GM23338 (cell line): ENCODE data around the gene SLC25A30. TPM values are rescaled to one million over a fixed set of nuclear protein-coding genes. Genes with fewer than 3 reads are reported as not detected.
A peak's percentile ranks its signal among the peaks of the same experiment; 100 is the strongest.

Experiments used
- ATAC-seq: fragments of 200-7000 bp; cut with Tn5 transposase; 3 replicates; pipeline ENCODE4 v1.9.1; 2020
- DNase-seq: peaks from one replicate; pipeline ENCODE4 v3.0.0-alpha.2; 2015; ENCODE audit warnings: low spot score
- H2AFZ ChIP-seq: fragments of 200-600 bp; sonication (generic); 2 replicates; pipeline ENCODE4 v1.8.0; 2016; ENCODE audit warnings: antibody characterized with exemption, mild to moderate bottlenecking, moderate library complexity
- H3F3A ChIP-seq: fragments of 200-600 bp; sonication (generic); replicated peaks from 2 replicates; pipeline ENCODE4 v1.8.0; 2017; ENCODE audit warnings: antibody characterized with exemption, mixed run types, low read depth
- H3K27ac ChIP-seq: fragments of 200-600 bp; sonication (generic); 2 replicates; pipeline ENCODE4 v1.6.1; 2016; ENCODE audit warnings: low read depth
- H3K27me3 ChIP-seq: fragments of 200-600 bp; sonication (generic); 2 replicates; pipeline ENCODE4 v1.8.0; 2016; ENCODE audit warnings: mild to moderate bottlenecking, mixed run types, moderate library complexity; ENCODE audit not compliant: insufficient read depth
- H3K36me3 ChIP-seq: fragments of 200-600 bp; sonication (generic); 2 replicates; pipeline ENCODE4 v1.8.0; 2016; ENCODE audit warnings: mild to moderate bottlenecking; ENCODE audit not compliant: insufficient read depth
- H3K4me1 ChIP-seq: fragments of 200-600 bp; sonication (generic); 2 replicates; pipeline ENCODE4 v1.8.0; 2016; ENCODE audit warnings: mild to moderate bottlenecking, moderate library complexity; ENCODE audit not compliant: insufficient read depth
- H3K4me2 ChIP-seq: fragments of 200-600 bp; sonication (generic); 2 replicates; pipeline ENCODE4 v1.7.1; 2017; ENCODE audit warnings: mixed run types
- H3K4me3 ChIP-seq: fragments of 200-600 bp; sonication (generic); 2 replicates; pipeline ENCODE4 v1.6.1; 2016; ENCODE audit warnings: mixed run types
- H3K79me2 ChIP-seq: fragments of 200-600 bp; sonication (generic); replicated peaks from 2 replicates; pipeline ENCODE4 v1.8.0; 2017; ENCODE audit warnings: mild to moderate bottlenecking; ENCODE audit not compliant: insufficient read depth
- H3K9me2 ChIP-seq: fragments of 200-600 bp; sonication (generic); 2 replicates; pipeline ENCODE4 v1.8.0; 2017; ENCODE audit not compliant: insufficient read depth
- H4K20me1 ChIP-seq: fragments of 200-600 bp; sonication (generic); replicated peaks from 2 replicates; pipeline ENCODE4 v1.8.0; 2017; ENCODE audit warnings: mild to moderate bottlenecking; ENCODE audit not compliant: insufficient read depth
- H3K27ac Mint-ChIP-seq: 2 replicates; pipeline ENCODE4 v1.8.0; 2020; ENCODE audit warnings: inconsistent platforms, mild to moderate bottlenecking, moderate library complexity, mixed read lengths
- H3K27me3 Mint-ChIP-seq: 3 replicates; pipeline ENCODE4 v1.8.0; 2022; ENCODE audit warnings: low read depth, mild to moderate bottlenecking, moderate library complexity, mixed read lengths, inconsistent platforms; ENCODE audit not compliant: insufficient read depth, poor library complexity
- H3K36me3 Mint-ChIP-seq: 3 replicates; pipeline ENCODE4 v1.8.0; 2021; ENCODE audit warnings: low read depth, mild to moderate bottlenecking, inconsistent platforms, moderate library complexity, mixed read lengths
- H3K4me1 Mint-ChIP-seq: 3 replicates; pipeline ENCODE4 v1.8.0; 2020; ENCODE audit warnings: mild to moderate bottlenecking, inconsistent platforms, mixed read lengths
- H3K4me3 Mint-ChIP-seq: 3 replicates; pipeline ENCODE4 v1.8.0; 2021; ENCODE audit warnings: moderate library complexity, mild to moderate bottlenecking, inconsistent platforms, mixed read lengths
- H3K9me3 Mint-ChIP-seq: 3 replicates; pipeline ENCODE4 v1.8.0; 2020; ENCODE audit warnings: moderate library complexity, mild to moderate bottlenecking, inconsistent platforms, mixed read lengths
- CREB1 ChIP-seq: fragments of 250-450 bp; sonication (Bioruptor Pico); IDR thresholded peaks from 2 replicates; pipeline ENCODE4 v1.5.0; 2020; ENCODE audit warnings: low read depth, mild to moderate bottlenecking, moderate library complexity
- EZH2 ChIP-seq: fragments of 200-600 bp; sonication (generic); IDR thresholded peaks from one replicate; pipeline ENCODE4 v1.8.0; 2017; ENCODE audit warnings: antibody characterized with exemption, mild to moderate bottlenecking, low read depth; ENCODE audit not compliant: unreplicated experiment
- EZH2phosphoT487 ChIP-seq: fragments of 200-600 bp; sonication (generic); IDR thresholded peaks from one replicate; pipeline ENCODE4 v1.8.1; 2018; ENCODE audit warnings: antibody characterized with exemption; ENCODE audit not compliant: unreplicated experiment
- JUNB ChIP-seq: IDR thresholded peaks from one replicate; pipeline ENCODE4 v1.6.1; 2016; ENCODE audit warnings: antibody characterized with exemption; ENCODE audit not compliant: unreplicated experiment
- NANOG ChIP-seq: IDR thresholded peaks from 2 replicates; pipeline ENCODE4 v1.6.1; 2016; ENCODE audit warnings: antibody characterized with exemption, borderline replicate concordance
- POLR2AphosphoS5 ChIP-seq: IDR thresholded peaks from 2 replicates; pipeline ENCODE4 v1.6.1; 2016; ENCODE audit warnings: antibody characterized with exemption, low read depth
- STAT1 ChIP-seq: IDR thresholded peaks from one replicate; pipeline ENCODE4 v1.6.1; 2016; ENCODE audit warnings: antibody characterized with exemption; ENCODE audit not compliant: unreplicated experiment
- ZNF114 ChIP-seq: fragments of 250-450 bp; sonication (Bioruptor Pico); IDR thresholded peaks from 2 replicates; pipeline ENCODE4 v1.5.0; 2020; ENCODE audit warnings: mild to moderate bottlenecking, moderate library complexity
- ZNF331 ChIP-seq: fragments of 250-450 bp; sonication (Bioruptor Pico); IDR thresholded peaks from 2 replicates; pipeline ENCODE4 v1.5.0; 2020; ENCODE audit warnings: low read depth, mild to moderate bottlenecking, moderate library complexity
- polyA plus RNA-seq: library from polyadenylated mRNA; unstranded; fragments of >200 nt; fragmentation: Nextera tagmentation; extraction: Ambion mirVana; gene quantifications from 2 replicates; pipeline ENCODE4 v1.2.1, GENCODE V29; 2016
- total RNA-seq: library from RNA; depleted of rRNA; stranded (reverse); fragments of >200 nt; shearing (Covaris generic); gene quantifications from 2 replicates; pipeline ENCODE4 v1.2.3, GENCODE V29; 2014
- TF ChIP-seq, protein P1 (sequence below): IDR thresholded peaks from 2 replicates; pipeline ENCODE4 v1.6.1; 2016; ENCODE audit warnings: antibody characterized with exemption
- TF ChIP-seq, protein P2 (sequence below): fragments of 250-450 bp; sonication (Bioruptor Pico); IDR thresholded peaks from 2 replicates; pipeline ENCODE4 v1.5.0; 2020; ENCODE audit warnings: mild to moderate bottlenecking, moderate library complexity
- TF ChIP-seq, protein P3 (sequence below): IDR thresholded peaks from one replicate; pipeline ENCODE4 v1.6.1; 2018; ENCODE audit warnings: antibody characterized with exemption; ENCODE audit not compliant: unreplicated experiment
- TF ChIP-seq, protein P4 (sequence below), 2 experiments: fragments of 200-600 bp in 1 of 2; sonication (generic) in 1 of 2; conservative IDR thresholded peaks; 2 replicates each; pipeline versions ENCODE4 v1.5.1 to v1.6.1; 2016 to 2017; ENCODE audit warnings: antibody characterized with exemption in 2 of 2, low read depth in 2 of 2, mild to moderate bottlenecking in 2 of 2, moderate library complexity in 1 of 2

SLC25A30 gene
- total and polyA plus RNA-seq, 2 experiments from 2014 or later, result 2.0 to 7.5 TPM

DNA sequence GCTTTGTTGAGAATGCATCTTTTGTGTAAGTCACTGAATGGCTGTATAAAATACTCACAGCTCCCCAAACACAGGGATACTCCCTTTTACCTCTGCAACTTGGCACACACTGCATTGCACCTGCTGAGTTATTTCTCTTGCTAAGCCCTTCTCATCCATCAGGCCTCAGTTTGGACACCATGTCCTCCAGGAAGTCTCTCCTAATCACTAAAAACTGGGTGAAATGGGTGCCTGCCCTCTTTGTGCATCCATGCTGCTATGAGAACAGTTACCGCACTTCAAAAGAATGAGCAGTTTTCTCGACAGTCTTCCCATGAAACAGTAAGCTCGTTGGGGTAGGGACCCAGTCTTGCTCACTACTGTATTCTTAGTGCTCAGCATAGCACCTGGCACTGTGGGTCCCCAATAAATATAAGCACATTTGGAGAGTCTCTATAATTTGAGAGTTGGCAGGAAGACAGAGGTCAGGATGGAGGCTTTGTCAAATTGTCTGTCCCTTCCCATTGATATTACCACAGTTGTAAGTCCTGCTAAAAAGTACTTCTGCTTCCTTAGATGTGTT, 4.6 kb upstream of the SLC25A30 start:
- 0 out of 2 replicates have a peak, but pooled peaks cover 4% of the 10 kb centered on the region for H3K4me1 ChIP-seq
- H3K9me2 ChIP-seq, result no peaks in the 10 kb centered on the region
- Mint-ChIP-seq H3K4me3 (no peak overlapping the region), H3K36me3 (no peaks in the 10 kb centered on the region), H3K27ac (no peak overlapping the region), H3K27me3 (peaks cover 7% of the 10 kb centered on the region), H3K4me1 (peaks cover 2% of the 10 kb centered on the region; the same call in 1 of the 3 replicates), H3K9me3 (no peaks in the 10 kb centered on the region)
- H2AFZ ChIP-seq, result 0 out of 2 replicates have a peak overlapping the region, but pooled peaks have one; percentile 34
- H3K4me2 ChIP-seq, result no peak overlapping the region
- no peaks in the 10 kb centered on the region for H4K20me1 ChIP-seq
- H3K79me2 ChIP-seq, result no peaks in the 10 kb centered on the region
- no peaks in the 10 kb centered on the region for H3K27me3 ChIP-seq
- DNase-seq (peak; percentile 24), ATAC-seq (no peak)
- H3F3A ChIP-seq, result peaks cover 24% of the 10 kb centered on the region; the same call in 1 of the 2 replicates
- H3K36me3 ChIP-seq, result no peaks in the 10 kb centered on the region
- no peak overlapping the region for H3K4me3 ChIP-seq
- 0 out of 2 replicates have a peak overlapping the region, but pooled peaks have one; percentile 11 for H3K27ac ChIP-seq
- TF ChIP-seq CREB1 (CRISPR knock-in tag), result no peak
- TF ChIP-seq POLR2AphosphoS5, result no peak
- no peak for TF ChIP-seq EZH2phosphoT487
- TF ChIP-seq JUNB, result no peak
- no peak for TF ChIP-seq NANOG
- TF ChIP-seq, protein P1, sequence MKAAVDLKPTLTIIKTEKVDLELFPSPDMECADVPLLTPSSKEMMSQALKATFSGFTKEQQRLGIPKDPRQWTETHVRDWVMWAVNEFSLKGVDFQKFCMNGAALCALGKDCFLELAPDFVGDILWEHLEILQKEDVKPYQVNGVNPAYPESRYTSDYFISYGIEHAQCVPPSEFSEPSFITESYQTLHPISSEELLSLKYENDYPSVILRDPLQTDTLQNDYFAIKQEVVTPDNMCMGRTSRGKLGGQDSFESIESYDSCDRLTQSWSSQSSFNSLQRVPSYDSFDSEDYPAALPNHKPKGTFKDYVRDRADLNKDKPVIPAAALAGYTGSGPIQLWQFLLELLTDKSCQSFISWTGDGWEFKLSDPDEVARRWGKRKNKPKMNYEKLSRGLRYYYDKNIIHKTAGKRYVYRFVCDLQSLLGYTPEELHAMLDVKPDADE, result no peak
- TF ChIP-seq STAT1, result no peak
- TF ChIP-seq, protein P2, sequence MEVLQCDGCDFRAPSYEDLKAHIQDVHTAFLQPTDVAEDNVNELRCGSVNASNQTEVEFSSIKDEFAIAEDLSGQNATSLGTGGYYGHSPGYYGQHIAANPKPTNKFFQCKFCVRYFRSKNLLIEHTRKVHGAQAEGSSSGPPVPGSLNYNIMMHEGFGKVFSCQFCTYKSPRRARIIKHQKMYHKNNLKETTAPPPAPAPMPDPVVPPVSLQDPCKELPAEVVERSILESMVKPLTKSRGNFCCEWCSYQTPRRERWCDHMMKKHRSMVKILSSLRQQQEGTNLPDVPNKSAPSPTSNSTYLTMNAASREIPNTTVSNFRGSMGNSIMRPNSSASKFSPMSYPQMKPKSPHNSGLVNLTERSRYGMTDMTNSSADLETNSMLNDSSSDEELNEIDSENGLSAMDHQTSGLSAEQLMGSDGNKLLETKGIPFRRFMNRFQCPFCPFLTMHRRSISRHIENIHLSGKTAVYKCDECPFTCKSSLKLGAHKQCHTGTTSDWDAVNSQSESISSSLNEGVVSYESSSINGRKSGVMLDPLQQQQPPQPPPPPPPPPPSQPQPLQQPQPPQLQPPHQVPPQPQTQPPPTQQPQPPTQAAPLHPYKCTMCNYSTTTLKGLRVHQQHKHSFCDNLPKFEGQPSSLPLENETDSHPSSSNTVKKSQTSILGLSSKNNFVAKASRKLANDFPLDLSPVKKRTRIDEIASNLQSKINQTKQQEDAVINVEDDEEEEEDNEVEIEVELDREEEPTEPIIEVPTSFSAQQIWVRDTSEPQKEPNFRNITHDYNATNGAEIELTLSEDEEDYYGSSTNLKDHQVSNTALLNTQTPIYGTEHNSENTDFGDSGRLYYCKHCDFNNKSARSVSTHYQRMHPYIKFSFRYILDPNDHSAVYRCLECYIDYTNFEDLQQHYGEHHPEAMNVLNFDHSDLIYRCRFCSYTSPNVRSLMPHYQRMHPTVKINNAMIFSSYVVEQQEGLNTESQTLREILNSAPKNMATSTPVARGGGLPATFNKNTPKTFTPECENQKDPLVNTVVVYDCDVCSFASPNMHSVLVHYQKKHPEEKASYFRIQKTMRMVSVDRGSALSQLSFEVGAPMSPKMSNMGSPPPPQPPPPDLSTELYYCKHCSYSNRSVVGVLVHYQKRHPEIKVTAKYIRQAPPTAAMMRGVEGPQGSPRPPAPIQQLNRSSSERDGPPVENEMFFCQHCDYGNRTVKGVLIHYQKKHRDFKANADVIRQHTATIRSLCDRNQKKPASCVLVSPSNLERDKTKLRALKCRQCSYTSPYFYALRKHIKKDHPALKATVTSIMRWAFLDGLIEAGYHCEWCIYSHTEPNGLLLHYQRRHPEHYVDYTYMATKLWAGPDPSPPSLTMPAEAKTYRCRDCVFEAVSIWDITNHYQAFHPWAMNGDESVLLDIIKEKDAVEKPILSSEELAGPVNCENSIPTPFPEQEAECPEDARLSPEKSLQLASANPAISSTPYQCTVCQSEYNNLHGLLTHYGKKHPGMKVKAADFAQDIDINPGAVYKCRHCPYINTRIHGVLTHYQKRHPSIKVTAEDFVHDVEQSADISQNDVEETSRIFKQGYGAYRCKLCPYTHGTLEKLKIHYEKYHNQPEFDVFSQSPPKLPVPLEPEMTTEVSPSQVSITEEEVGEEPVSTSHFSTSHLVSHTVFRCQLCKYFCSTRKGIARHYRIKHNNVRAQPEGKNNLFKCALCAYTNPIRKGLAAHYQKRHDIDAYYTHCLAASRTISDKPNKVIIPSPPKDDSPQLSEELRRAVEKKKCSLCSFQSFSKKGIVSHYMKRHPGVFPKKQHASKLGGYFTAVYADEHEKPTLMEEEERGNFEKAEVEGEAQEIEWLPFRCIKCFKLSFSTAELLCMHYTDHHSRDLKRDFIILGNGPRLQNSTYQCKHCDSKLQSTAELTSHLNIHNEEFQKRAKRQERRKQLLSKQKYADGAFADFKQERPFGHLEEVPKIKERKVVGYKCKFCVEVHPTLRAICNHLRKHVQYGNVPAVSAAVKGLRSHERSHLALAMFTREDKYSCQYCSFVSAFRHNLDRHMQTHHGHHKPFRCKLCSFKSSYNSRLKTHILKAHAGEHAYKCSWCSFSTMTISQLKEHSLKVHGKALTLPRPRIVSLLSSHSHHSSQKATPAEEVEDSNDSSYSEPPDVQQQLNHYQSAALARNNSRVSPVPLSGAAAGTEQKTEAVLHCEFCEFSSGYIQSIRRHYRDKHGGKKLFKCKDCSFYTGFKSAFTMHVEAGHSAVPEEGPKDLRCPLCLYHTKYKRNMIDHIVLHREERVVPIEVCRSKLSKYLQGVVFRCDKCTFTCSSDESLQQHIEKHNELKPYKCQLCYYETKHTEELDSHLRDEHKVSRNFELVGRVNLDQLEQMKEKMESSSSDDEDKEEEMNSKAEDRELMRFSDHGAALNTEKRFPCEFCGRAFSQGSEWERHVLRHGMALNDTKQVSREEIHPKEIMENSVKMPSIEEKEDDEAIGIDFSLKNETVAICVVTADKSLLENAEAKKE (CRISPR knock-in tag), result no peak
- no peak for TF ChIP-seq ZNF114 (CRISPR knock-in tag)
- TF ChIP-seq EZH2, result no peak
- TF ChIP-seq, protein P3, sequence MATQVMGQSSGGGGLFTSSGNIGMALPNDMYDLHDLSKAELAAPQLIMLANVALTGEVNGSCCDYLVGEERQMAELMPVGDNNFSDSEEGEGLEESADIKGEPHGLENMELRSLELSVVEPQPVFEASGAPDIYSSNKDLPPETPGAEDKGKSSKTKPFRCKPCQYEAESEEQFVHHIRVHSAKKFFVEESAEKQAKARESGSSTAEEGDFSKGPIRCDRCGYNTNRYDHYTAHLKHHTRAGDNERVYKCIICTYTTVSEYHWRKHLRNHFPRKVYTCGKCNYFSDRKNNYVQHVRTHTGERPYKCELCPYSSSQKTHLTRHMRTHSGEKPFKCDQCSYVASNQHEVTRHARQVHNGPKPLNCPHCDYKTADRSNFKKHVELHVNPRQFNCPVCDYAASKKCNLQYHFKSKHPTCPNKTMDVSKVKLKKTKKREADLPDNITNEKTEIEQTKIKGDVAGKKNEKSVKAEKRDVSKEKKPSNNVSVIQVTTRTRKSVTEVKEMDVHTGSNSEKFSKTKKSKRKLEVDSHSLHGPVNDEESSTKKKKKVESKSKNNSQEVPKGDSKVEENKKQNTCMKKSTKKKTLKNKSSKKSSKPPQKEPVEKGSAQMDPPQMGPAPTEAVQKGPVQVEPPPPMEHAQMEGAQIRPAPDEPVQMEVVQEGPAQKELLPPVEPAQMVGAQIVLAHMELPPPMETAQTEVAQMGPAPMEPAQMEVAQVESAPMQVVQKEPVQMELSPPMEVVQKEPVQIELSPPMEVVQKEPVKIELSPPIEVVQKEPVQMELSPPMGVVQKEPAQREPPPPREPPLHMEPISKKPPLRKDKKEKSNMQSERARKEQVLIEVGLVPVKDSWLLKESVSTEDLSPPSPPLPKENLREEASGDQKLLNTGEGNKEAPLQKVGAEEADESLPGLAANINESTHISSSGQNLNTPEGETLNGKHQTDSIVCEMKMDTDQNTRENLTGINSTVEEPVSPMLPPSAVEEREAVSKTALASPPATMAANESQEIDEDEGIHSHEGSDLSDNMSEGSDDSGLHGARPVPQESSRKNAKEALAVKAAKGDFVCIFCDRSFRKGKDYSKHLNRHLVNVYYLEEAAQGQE, result no peak
- TF ChIP-seq ZNF331, result no peak
- TF ChIP-seq, protein P4, sequence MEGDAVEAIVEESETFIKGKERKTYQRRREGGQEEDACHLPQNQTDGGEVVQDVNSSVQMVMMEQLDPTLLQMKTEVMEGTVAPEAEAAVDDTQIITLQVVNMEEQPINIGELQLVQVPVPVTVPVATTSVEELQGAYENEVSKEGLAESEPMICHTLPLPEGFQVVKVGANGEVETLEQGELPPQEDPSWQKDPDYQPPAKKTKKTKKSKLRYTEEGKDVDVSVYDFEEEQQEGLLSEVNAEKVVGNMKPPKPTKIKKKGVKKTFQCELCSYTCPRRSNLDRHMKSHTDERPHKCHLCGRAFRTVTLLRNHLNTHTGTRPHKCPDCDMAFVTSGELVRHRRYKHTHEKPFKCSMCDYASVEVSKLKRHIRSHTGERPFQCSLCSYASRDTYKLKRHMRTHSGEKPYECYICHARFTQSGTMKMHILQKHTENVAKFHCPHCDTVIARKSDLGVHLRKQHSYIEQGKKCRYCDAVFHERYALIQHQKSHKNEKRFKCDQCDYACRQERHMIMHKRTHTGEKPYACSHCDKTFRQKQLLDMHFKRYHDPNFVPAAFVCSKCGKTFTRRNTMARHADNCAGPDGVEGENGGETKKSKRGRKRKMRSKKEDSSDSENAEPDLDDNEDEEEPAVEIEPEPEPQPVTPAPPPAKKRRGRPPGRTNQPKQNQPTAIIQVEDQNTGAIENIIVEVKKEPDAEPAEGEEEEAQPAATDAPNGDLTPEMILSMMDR (conservative IDR thresholded peaks at IDR 0.05; ENCODE audit: low read depth in 2 of 2), result no peak
